ENCODE measurements around the gene TAF11L7.
"Not testable (repeated sequence)": the region's sequence is repeated elsewhere in the genome, so short reads cannot be mapped to it uniquely, and the experiment has no call there.

The TAF11L7 gene

GRCh38 chr5:17585658-17586057, at the start of gene TAF11L7:
TSS of gene TAF11L7 (minus strand) at chr5:17585758.
- not testable (repeated sequence) for DNase-seq

DNA sequence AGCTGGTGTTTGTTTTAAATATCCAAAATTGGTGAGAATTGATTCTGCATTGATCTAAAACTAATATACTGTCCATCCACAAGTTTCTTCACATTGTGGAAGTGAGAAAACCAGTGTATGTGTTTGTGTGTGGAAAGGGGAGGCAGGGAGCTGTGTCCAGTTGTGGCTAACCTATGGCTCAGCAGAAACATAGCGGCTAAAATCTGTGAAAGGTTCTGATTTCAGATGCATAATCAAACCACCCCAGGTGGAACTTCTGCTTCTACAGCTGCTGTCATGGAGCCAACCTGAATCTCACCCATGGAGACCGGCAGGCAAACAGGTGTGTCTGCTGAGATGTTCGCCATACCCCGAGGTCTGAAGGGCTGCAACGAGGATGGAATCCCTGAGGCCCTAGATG, 48.6 kb upstream of the TAF11L7 start, which contains the start of gene TAF11L14:
Gene TAF11L14 (plus strand): TSS at position 301 of the 400 bp plus-strand sequence.
- no peak for DNase-seq

DNA sequence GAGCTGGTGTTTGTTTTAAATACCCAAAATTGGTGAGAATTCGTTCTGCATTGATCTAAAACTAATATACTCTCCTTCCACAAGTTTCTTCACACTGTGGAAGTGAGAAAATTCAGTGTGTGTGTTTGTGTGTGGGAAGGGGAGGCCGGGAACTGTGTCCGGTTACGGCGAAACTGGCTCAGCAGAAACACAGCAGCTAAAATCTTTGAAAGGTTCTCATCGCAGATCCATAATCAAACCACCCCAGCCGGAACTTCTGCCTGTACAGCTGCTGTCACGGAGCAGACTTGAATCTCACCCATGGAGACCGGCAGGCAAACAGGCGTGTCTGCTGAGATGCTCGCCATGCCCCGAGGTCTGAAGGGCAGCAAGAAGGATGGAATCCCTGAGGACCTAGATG, 46.2 kb upstream of the TAF11L7 start, which contains the start of gene TAF11L13:
Gene TAF11L13 (plus strand): TSS at position 301 of the 400 bp plus-strand sequence.
- DNase-seq = not testable (repeated sequence)

GRCh38 chr5:17625686-17626085, 40.1 kb upstream of the TAF11L7 start:
- no peak for DNase-seq

GRCh38 chr5:17620627-17621026, 35.1 kb upstream of the TAF11L7 start:
- DNase-seq = no peak

- DNase-seq = no peak
These were observed 33.8 kb upstream of the TAF11L7 start for GRCh38 chr5:17619354-17619753.

DNA sequence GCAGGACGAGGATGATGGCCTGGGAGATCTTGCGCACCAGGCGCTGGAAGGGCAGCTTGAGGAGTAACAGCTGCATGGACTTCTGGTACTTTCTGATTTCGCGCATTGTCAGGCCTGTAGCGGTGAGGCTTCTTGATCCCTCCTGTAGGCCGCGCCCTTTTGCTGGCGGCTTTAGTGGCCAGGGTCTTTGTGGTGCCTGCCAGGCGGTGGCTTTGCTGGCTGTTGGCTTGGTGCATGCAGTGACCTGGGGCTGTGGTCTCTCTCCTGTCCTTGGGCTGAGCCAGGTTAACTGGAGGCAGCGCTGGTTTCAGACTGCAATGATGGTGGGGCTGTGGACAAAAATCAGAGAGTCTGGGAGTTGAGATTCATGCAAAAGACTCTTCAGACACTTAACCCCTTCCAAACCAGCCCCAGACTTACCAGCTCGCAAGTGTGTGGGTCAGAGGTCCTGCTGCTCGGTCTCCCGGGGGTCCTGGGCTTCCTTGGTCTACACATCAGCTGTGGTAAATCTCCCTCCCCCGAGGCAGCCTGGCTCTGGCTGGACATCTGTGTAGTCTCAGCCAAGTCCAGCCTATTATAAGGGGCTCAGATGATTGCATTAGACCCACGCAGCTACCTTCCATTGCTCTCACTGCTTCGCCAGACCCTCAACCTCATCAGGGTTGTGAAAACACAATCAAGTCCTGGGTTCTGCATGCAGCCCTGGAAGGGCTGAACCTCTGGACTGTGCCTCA, 29.5 kb upstream of the TAF11L7 start:
- DNase-seq = no peak

DNA sequence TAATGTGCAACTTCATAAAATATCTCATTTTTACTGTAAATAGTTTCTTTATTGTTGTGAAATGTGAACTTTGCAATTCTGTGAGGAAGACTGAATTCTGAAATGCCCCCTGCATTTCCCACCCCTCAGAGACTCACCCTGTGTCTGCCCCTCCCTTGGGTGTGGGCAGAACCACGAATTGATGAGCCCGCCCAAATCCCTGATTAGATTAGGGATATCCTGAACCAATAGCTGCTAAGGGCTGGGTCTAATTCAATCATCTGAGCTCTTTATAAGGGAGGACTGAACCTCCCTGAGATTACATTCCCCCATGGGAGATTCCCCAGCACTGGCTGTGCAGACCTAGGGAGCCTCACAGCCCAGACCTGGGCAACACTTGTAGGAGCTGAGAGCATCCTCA, 24.5 kb upstream of the TAF11L7 start, which contains the start of gene TAF11L12:
Gene TAF11L12 (plus strand): TSS at position 301 of the 400 bp plus-strand sequence.
- DNase-seq = not testable (repeated sequence)

DNA sequence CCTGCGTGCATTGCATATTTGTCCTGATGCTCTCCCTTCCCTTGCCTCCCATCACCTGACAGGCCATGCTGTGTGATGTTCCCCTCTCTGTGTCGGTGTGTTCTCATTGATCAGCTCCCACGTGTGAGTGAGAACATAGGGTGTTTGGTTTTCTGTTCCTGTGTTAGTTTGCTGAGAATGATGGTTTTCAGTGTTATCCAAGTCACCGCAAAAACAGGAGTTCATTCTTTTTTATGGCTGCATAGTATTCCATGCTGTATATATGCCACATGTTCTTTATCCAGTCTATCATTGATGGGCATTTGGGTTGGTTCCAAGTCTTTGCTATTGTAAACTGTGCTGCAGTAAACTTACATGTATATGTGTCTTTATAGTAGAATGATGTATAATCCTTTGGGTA, 21.9 kb upstream of the TAF11L7 start:
- DNase-seq = not testable (repeated sequence)

DNA sequence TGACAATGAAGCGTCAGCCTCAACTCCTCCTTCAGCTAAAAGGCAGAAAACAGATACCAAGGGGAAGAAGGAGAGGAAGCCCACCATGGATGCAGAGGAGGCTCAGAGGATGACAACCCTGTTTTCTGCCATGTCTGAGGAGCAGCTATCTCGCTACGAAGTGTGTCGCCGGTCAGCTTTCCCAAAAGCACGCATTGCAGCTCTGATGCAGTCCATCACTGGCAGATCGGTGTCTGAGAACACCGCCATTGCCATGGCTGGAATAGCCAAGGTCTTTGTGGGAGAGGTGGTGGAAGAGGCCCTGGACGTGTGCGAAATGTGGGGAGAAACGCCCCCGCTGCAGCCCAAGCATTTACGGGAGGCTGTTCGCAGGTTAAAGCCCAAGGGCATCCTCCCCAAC, 19.4 kb upstream of the TAF11L7 start:
- no peak for DNase-seq

DNA sequence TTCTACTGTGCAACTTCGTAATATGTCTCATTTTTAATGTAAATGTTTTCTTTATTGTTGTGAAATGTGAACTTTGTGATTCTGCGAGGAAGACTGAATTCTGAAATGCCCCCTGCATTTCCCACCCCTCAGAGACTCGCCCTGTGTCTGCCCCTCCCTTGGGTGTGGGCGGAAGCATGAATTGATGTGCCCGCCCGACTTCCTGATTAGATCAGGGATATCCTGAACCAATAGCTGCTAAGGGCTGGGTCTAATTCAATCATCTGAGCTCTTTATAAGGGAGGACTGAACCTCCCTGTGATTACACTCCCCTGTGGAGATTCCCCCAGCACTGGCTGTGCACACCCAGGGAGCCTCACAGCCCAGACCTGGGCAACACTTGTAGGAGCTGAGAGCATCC, 18.3 kb upstream of the TAF11L7 start, which contains the start of gene TAF11L11:
Gene TAF11L11 (plus strand): TSS at position 304 of the 400 bp plus-strand sequence.
- not testable (repeated sequence) for DNase-seq

DNA sequence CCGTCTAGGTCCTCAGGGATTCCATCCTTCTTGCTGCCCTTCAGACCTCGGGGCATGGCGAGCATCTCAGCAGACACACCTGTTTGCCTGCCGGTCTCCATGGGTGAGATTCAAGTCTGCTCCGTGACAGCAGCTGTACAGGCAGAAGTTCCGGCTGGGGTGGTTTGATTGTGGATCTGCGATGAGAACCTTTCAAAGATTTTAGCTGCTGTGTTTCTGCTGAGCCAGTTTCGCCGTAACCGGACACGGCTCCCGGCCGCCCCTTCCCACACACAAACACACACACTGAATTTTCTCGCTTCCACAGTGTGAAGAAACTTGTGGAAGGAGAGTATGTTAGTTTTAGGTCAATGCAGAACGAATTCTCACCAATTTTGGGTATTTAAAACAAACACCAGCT, 12.2 kb upstream of the TAF11L7 start, which contains the start of gene TAF11L10:
Gene TAF11L10 (minus strand): TSS at position 101 of the 400 bp plus-strand sequence.
- DNase-seq = not testable (repeated sequence)

- not testable (repeated sequence) for DNase-seq
These were observed 8.7 kb upstream of the TAF11L7 start, which contains the start of gene TAF11L9 for GRCh38 chr5:17594255-17594654. TSS of gene TAF11L9 (minus strand) at chr5:17594394.

- DNase-seq = not testable (repeated sequence)
These were observed 5.3 kb upstream of the TAF11L7 start, which contains the start of gene TAF11L8 for GRCh38 chr5:17590860-17591259. TSS of gene TAF11L8 (minus strand) at chr5:17590960.
